DMS114 treated with DMSO at 0.1 percent for 48 hours (cell line): ENCODE results near the gene NLE1.
"Not testable (repeated sequence)": the region's sequence is repeated elsewhere in the genome, so short reads cannot be mapped to it uniquely, and the experiment has no call there.

Source experiments
- DNase-seq: peaks from one replicate; lab custom pipeline; 2025; ENCODE audit not compliant: unreplicated experiment; lab: John Stamatoyannopoulos, UW

NLE1 gene

GRCh38 chr17:35141681-35142466 lies at the start of gene NLE1:
Gene NLE1 (minus strand): TSS chr17:35142303. CDS start chr17:35142275, 28 bp downstream.
- peak; percentile 64 for DNase-seq

GRCh38 chr17:35191001-35191695 lies 49.0 kb upstream of the NLE1 start:
- no peak for DNase-seq

- DNase-seq, result no peak
Measured at GRCh38 chr17:35189291-35189690, 47.2 kb upstream of the NLE1 start.

GRCh38 chr17:35188111-35188510 lies 46.0 kb upstream of the NLE1 start:
- no peak for DNase-seq

DNA sequence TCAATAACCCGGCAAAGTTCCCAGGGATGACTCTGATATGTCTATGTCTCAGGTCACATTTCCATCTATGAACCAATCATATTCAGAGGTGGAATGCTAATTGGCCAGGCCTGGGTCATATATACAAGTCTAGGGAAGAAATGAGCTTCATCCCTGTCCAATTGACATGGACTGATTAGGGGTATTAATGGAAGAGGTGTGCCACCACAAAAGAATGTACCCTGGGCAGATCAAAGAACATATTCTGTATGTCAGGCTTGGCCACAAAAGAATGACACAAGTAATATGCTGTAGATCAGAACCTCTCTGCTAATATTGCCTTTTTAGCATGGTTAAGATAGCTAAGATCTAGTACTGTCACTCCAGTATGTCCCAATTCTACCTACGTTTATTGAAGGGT lies 45.4 kb upstream of the NLE1 start:
- no peak for DNase-seq

- DNase-seq, result no peak
Measured at GRCh38 chr17:35185849-35186248, 43.7 kb upstream of the NLE1 start.

DNA sequence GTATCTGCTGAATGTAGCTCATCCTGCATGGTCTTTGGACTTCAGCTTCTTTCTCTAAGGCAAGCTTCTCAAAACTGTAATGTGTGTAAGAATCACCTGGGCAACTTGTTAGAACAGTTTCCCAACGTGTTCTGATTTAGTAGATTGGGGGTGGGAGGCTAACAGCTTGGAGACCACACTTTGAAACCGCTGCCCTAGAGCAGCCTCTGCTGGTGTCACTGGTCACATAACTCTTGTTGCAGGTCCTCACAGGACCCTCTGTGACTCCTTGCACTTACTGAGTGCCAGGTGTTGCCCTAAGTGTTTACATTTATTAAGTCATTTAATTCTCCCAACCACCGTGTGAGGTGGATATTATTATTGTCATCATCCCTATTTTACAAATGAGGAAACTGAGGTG lies 42.2 kb upstream of the NLE1 start:
- no peak for DNase-seq

DNA sequence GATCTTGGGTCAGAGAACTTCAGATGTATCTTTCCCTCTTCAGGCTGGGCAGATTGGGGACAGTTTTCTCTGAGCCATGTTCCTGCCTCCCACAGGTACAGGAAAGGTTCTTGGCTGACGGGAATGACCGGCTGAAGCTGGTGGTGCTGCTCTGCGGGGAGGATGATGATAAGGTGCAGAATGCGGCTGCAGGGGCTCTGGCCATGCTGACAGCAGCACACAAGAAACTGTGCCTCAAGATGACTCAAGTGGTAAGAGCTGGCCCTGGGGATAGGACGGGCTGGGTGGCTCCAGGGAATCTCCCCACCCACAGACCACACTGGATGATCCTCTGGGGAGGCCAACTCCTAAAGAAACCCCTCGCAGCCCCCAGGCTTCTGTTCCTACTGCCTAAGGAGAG lies 41.2 kb upstream of the NLE1 start:
- DNase-seq, result no peak

GRCh38 chr17:35179379-35179778 lies 37.3 kb upstream of the NLE1 start:
- not testable (repeated sequence) for DNase-seq

GRCh38 chr17:35176897-35177296 lies 34.8 kb upstream of the NLE1 start:
- DNase-seq, result no peak

GRCh38 chr17:35175638-35176415 lies 33.7 kb upstream of the NLE1 start:
- DNase-seq, result no peak

- no peak for DNase-seq
Measured at GRCh38 chr17:35174835-35175334, 32.8 kb upstream of the NLE1 start.

- not testable (repeated sequence) for DNase-seq
Measured at GRCh38 chr17:35172321-35172720, 30.2 kb upstream of the NLE1 start.

- DNase-seq, result no peak
Measured at GRCh38 chr17:35171834-35172233, 29.7 kb upstream of the NLE1 start.

DNA sequence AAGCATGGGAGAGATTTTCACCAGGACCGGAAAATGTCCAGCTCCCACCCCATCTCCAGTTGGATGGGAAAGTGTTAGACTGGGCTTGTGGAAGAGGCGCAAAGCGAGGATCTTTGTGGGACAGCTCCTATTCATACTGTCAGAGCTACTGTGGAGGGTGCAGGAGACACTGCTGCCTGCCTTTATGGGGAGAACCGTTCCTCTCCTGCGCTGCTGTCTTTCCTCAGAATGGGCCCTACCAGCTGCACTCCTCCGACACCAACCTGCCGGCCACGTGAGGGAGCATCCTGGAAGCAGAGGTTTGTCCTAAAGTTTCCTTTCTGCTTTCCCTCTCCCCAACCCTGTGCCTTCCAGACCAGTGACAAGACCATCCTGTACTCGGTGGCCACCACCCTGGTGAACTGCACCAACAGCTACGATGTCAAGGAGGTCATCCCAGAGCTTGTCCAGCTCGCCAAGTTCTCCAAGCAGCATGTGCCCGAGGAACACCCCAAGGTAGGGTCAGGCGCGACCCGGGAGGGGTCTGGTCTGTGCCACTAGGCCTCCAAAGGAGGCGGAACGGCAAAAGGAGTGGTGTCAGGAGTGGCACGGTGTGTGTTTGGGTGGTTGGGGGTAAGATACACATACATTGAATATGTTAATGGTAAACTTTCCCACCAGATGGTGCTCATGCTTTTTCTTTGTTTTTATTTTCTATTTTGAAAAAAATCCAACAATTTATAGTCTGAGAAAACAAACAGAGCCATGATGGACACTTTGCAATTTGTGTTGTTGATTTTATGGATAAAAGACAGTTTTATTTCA lies 29.1 kb upstream of the NLE1 start:
- peak; percentile 12 for DNase-seq

DNA sequence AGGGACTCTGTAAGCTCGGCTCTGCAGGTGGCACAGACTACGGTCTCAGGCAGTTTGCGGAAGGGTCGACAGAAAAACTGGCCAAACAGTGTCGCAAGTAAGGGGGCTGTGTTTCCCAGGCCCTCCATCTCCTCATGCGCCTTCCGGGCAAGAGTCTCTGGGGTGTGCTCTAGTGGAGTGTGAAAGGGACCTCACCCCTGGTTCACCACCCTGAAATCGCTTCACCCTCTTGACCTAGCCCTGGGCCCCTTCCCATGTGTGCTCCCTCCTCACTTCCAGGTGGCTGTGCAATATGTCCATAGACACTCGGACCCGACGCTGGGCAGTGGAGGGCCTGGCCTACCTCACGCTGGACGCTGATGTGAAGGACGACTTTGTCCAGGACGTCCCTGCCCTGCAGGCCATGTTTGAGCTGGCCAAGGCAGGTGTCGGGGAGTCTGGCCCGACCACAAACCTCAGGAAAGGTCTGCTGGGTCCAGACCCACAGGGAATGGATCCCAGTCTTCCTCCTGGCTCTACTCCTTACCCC lies 27.8 kb upstream of the NLE1 start:
- no peak for DNase-seq

DNA sequence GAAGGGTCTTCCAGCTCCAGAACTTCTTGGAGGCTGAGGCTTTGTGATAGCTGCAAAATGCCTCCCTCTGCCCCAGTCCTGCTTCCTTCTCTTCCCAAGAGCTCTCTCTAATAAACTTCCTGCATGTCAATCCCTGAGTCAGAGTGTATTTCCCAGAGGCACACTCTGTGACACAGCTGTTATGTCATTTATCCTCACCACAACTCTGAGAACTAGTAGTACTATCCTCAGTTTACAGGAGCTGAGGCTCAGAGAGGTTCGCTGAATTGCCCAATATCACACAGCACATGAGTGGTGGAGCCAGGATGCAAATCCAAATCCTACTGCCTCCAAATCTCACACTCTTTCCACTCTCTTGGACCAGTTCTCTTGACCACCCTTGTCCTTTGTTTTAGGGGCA lies 25.6 kb upstream of the NLE1 start:
- DNase-seq, result no peak

DNA sequence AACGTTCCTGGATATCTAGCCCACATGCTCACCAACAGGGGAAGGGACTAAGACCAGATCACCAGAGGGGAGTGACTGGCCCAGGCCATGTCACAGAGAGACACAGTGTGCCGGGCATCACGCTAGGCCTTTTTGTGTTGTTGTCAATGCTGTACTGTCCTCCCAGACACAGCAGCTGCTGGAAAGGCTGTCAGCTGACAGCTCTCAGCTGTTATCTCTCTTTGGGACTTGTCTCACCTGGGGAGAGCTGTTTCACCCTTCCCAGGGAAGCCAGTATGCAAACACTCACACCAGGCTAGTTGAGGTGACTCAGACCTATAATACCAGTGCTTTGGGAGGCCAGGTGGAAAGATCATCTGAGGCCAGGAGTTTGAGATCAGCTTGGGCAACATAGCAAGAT lies 24.9 kb upstream of the NLE1 start:
- DNase-seq, result no peak

DNA sequence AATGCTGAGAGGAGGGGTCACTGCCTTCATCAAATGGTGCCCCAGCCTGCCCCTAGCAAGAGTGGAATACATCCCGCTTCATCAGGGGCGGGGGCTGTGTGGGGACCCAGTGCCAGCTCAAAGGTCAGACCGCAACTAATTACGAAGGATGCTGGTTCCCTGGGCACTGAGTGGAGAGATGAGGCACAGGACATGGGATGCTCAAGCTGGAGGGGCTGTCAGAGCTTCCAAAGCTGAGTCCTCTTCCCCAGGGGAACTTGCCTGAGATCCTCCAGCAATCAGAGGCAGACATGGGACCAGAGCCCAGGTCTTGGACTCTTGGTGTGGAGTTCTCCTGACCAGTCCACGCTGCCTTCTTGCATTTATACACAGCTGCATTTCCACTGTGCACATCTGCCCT lies 24.4 kb upstream of the NLE1 start:
- no peak for DNase-seq

DNA sequence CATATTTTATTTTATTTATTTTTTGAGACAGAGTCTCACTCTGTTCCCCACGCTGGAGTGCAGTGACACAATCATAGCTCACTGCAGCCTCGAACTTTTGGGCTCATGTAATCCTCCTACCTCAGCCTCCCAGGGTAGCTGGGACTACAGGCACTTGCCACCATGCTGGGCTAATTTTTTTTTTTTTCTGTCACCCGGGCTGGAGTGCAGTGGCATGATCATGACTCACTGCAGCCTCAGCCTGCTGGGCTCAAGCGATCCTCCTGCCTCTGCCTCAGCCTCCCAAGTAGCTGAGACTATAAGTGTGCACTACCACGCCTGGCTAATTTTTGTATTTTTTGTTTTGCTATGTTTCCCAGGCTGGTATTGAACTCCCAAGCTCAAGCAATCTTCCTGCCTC lies 22.6 kb upstream of the NLE1 start:
- no peak for DNase-seq

DNA sequence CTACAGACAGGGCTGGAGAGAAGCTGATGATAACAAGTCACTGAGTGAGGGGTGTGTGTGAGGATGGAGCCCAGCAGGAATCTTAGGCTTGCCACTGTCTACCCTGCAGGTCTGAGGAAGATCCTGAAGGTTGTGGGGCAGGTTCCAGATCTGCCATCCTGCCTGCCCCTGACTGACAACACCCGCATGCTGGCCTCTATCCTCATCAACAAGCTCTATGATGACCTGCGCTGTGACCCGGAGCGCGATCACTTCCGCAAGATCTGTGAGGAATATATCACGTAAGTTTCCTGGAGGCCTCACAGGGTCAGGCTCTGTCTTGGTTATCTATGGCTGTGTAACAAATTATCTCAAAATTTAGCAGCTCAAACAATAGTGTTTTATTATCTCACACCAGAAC lies 21.8 kb upstream of the NLE1 start:
- DNase-seq, result no peak
